Anterior cingulate cortex (tissue), 58 donors: ENCODE data around the gene IL9.
A peak's percentile ranks its signal among the peaks of the same experiment; 100 is the strongest.

Experiments used
- DNase-seq, 58 donors: peaks; one replicate each; lab custom pipeline; 2025; lab: John Stamatoyannopoulos, UW

The IL9 gene

DNA sequence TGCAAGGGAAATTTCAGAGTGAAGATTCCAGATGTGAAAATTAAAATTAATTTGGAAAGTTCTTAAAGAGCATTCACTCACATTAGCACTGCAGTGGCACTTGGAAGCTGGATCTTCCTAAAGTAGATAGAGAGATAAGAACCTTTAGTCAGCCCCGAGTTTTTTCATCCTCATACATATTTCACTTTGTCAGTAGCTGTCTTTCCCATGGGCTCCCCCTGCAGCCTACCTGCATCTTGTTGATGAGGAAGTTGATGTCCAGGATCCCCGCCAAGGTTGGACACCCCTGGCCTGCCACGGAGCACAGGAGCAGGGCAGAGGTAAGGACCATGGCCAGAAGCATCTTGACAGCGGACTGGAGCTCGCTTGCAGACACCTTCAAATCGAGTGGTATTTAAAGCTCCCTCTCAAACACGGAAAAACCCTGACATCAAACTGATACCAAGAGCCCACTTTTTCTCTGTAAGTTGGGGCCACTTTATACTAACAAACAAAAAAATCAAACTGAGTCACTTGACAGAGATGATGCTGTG, at the start of gene IL9:
TSS of gene IL9 (minus strand) at position 368 of the 533 bp plus-strand sequence. CDS start at position 343, 25 bp downstream.
- DNase-seq: no peak

DNA sequence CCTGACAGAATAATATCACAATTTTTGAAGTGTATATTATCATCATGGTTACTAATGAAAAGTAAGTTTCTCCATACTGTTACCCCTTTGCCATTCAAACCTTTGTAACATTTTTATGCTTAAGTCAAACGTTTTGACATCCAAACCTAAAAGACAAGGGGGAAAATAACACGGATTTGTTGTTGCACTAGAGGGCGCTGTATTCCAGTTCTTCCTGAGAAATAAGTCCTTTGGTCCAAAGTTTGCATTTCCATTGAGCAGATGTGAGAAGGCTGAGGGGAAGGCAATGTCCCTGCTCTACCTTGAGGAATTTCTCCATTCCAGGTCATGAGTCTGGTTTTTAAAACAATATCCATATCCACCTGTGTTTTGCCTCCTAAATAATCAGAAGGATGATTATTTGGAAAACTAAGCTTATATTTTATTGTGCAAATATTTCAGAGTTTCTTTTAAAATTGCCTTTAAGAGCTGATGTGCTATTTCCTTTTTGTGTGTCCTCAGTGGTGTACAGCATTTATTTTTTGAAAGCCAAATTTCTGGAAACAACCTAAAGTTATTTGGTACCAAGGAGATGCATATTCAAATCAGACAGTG, 49.4 kb upstream of the IL9 start:
- DNase-seq: peak in 19 of 58 donors; percentile 1 to 59 (median 16)

DNA sequence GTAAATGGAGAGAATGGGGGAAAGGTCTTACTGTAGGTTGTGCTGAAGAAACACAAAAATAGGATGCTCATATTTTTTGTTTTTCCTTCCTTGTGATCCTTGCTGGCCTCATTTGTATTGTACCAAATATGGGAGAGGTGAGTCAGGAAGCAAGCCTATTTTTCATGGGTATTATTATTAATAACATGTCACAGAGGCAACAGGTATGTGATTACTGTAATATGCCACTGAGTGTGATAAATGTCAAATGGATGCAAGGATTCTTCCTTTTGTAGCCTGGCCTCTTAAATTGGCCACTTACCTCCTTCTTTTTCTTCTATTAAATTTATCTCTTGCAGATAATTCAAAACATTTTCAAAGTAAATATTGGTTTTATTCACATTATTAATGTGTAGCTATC, 48.9 kb upstream of the IL9 start:
- no peak for DNase-seq

DNA sequence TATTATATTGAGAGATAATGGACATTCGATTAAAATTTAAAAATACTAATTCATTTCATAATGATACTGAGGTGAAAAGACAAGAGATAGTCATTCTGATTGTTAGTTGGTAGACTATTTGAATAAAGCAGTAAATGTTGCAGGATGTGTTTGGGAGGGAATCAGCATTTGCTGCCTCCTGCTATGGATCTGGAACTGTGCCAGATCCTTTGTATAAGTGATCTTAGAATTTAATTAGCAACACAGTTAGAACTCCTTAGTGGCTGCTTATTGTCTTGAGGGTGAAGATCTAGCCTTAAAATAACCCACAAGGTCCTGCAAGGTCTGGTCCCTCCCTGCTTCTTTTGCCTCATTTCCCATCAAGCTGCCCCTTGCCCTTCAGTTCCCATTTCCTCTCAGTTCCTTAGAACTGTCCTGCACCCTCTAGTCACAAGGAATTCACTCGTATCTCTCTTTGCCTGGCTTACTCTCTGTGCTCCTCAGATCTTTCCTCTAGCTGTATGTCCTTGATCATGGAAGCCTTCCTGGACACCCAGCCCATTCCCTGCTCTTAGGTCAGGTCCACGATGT, 46.6 kb upstream of the IL9 start:
- no peak for DNase-seq

DNA sequence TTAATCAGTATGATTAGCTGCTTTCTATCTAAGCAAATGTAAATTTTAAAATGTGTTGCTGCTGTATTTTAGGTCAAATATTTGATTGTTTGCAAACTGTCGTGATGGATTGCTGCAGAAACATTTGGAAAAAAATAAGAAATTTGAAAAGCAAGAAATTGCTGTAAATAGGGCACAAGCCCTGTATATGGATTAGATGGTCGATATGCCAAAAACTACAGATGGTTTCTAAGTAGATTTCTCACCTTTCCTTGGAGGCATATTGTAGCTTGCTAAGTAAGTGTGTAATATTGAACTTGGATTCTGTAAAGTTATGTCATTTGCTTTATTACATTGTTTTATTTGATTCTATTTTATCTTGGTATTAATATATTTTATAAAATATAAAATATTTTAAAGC, 46.1 kb upstream of the IL9 start:
- DNase-seq: no peak

GRCh38 chr5:135937245-135937911, 41.7 kb upstream of the IL9 start:
- no peak for DNase-seq

GRCh38 chr5:135934939-135935338, 39.3 kb upstream of the IL9 start:
- DNase-seq: no peak

- DNase-seq: no peak
Observed at GRCh38 chr5:135930949-135931295, 35.3 kb upstream of the IL9 start.

DNA sequence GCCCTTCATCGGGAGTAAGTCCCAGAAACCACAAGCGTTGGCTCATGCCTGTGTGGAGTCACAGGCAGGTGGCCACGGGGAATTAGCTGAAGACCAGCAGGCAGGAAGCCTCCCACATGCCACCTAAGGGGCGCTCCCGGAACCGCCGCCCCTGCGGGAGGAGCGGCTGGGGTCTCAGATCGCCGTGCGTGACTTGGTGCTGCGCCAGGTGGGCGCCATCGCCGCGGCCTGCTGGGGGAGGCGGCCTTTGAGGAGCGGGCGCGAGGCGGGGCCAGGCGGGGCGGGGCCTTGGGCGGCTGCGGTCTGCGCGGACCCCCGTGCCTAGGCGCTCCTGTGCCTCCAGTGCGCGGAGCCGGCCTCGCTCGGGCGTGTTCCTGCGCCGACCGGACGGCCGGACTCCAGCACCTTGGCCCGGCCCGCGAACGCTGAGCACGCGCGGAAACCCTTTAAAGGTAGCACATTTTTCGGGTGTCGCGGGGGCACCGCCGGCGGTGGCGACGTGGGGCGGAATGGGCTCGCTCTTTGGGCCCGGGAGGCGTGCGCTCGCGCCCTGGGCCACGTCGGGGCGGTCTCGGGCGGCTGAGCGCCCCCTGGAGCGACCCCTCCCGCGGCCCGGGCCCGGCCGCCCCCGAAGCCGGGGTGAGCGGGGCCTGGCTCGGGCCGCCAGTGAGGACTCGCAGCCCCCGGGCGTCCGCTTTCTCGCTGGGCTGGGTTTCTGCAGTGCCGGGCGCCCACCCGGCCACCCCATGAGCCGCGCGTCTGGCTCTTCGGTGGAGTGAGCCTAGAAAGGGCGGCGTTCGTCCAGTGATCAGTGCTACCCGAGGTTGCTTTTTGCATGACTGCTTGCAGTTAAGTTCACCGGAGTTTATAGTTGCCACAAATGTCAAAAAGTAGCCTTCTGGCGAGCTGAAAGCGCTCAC, 34.6 kb upstream of the IL9 start:
- DNase-seq: no peak

- DNase-seq: no peak
Observed at GRCh38 chr5:135921388-135921787, 25.7 kb upstream of the IL9 start.

DNA sequence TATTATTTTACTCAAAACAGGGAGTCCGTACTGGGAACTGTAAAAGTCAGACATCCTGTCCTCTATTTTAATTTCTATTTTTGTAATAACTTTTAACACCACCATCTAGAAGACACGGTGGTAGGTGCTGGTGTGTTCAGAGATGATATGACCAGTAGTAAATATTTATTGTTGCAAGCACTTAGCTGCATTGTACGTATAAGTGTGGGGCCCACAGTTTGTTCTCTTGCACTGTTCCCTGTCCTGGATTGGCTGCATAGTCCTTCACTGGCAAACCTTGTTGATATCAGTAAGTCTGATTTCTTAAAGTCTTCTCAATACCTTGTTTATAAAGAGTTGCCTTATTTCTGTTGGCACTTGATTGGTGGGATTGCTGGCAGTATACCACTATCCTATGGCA, 24.6 kb upstream of the IL9 start:
- DNase-seq: no peak

DNA sequence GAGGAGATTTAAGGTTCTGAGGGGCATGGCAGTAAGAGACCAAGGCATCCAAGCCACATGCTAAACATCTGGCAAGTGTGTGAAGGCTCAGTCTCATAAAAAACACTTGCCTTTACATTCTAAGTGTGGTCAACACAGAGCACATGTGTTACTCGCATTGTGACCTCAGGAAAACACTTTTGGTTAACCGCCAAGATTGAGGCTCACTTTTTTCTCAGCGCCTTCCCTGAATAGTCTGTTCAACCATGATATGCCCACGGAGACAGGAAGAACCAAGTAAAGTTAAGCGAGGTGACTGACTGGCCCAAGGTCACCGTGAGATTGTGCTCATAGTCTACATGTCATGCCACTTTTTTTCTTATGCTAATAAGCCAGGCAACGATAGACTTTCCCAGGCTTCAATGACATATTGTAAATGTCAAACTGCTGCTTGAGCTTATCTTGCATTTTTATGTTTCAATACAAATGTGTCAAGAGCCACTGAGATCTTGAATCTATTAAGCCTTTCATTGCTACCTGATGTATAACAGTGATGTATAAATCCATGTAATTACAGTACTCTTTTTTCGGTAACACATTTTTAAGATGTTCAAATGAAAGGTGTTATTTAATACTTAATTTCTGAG, 21.1 kb upstream of the IL9 start:
- DNase-seq: no peak

DNA sequence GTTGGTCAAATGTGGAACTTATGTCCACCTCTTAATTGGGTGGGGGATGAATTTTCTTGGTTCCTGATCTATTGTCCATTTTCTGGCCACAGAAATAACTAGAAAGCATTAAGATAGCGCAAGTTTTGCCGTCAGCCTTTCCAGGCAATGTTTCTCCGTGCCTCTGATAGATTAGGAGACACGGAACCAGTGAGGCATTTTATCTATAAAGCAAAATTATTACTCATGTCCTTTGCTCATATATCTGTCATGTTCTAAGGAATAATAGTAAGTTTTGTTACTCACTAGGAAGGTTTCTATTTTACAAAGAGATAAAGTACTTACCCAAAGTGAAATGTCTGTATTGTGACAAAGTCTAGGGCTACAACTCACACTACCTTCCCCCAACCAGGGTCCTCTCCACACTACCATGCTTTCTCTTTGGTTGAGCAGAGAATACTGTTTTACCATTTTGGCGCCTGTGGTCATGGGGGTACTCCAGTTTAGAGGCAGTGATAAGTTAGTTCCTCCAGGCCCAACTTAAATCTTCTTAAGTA, 19.9 kb upstream of the IL9 start:
- no peak for DNase-seq

DNA sequence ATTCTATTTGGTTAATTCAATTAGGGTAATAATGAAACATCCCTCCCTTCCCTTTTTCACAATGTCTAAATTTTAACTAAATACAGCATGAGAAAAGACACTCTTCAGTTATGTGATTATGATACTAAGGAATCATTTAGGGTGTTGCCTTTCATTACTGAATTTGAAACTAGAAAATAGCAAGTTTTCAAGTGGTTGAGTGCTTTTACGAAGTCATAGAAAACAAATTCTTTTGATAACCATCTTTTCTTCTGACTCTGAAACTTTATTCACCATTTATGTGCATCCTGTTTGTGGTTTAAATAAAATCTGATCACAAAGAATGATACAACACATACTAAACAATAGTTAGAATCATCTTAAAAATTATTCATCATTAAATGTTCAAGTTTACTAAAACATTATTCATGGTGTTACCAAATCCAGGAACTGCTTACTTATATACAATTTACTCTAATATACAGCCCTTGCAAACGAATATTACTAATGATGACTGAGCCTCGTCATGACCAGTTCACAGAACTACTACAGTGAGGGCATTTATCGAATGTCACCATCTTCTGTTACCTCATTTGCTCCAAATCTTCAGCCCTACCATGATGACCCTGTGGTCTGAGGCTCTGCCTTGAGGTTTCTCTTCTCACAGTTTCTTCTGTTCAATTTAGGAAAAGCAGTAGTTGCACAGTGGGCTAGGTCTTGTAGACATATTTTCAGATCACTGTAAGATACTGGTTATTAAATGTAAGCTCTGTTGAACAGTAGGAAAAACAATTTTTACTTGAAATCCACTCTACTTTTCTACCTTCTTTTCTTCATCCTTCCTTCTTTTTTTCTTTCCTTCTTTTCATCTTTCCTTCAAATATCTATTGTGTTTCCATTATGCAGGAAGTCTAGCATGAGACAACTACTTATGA, 18.3 kb upstream of the IL9 start:
- DNase-seq: no peak

GRCh38 chr5:135905144-135905543, 9.5 kb upstream of the IL9 start:
- DNase-seq: no peak

DNA sequence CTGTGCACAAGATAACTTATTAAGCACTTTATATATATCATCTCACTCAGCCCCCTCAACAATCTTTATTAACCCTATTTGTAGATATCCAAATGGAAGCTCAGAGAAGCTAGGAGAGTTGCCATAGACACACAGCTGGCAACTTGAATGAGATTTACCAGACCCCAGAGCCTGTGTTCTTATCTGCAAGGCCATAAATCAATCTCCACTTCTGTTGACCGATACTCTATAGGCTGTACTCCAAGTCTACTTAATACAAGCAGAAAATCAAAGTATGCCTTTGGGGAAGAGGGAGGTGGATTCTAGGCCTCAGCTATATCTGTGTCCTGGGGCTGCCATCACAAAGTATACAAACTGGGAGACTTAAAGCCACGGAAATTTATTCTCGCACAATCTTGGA, 6.0 kb upstream of the IL9 start:
- DNase-seq: no peak

DNA sequence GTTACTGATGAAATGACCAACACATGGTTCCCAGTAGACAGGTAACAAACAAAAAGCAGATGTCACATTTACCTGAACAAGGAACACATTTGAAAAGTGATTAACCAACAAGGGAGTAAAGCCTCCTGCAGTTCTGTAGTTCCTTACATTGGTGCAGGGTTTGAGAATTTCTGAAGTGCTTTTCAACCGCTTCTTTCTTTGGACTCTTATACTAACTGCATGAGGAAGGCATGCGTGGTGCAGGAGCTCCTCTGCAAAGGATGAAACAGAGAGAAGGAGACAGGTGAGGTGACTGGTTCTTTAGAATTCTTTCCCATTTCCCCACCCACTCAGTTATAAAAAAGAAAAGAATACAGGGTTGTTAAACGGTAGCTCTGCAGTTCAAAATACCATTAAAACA, 4.6 kb upstream of the IL9 start:
- DNase-seq: no peak

- no peak for DNase-seq
Observed at GRCh38 chr5:135898651-135899050, 3.0 kb upstream of the IL9 start.

GRCh38 chr5:135894789-135895188, 852 bp downstream of the IL9 start:
- DNase-seq: no peak
